Omental fat pad (tissue), 4 donors: ENCODE results near the gene ANKFN1. TPM values are rescaled to one million over a fixed set of nuclear protein-coding genes. Genes with fewer than 3 reads are reported as not detected.

Source experiments
- ATAC-seq: fragments of 150-250 bp; one replicate; pipeline ENCODE4 v1.9.1; 2016; ENCODE audit warnings: mild to moderate bottlenecking, moderate library complexity; ENCODE audit not compliant: low FRiP score
- DNase-seq: peaks from one replicate; pipeline ENCODE4 v3.0.0-alpha.2; 2019; ENCODE audit warnings: low spot score
- total RNA-seq, 4 donors: library from RNA; depleted of rRNA; stranded (reverse); fragments of >200 nt; gene quantifications; one replicate each; pipeline ENCODE4 v1.1.0, GENCODE V29; 2016
- TF ChIP-seq, protein P1 (sequence below), 3 donors: fragments of 450-650 bp; IDR thresholded peaks; one replicate each; pipeline ENCODE4 v1.5.1; 2016 to 2017; ENCODE audit warnings: antibody characterized with exemption in 3 of 3, mild to moderate bottlenecking in 3 of 3, moderate library complexity in 2 of 3

Gene ANKFN1
- total RNA-seq, 4 donors from 2014 or later: 1.7 to 3.0 (median 2.2) TPM

- DNase-seq (no peak), ATAC-seq (no peak)
- TF ChIP-seq, protein P1, sequence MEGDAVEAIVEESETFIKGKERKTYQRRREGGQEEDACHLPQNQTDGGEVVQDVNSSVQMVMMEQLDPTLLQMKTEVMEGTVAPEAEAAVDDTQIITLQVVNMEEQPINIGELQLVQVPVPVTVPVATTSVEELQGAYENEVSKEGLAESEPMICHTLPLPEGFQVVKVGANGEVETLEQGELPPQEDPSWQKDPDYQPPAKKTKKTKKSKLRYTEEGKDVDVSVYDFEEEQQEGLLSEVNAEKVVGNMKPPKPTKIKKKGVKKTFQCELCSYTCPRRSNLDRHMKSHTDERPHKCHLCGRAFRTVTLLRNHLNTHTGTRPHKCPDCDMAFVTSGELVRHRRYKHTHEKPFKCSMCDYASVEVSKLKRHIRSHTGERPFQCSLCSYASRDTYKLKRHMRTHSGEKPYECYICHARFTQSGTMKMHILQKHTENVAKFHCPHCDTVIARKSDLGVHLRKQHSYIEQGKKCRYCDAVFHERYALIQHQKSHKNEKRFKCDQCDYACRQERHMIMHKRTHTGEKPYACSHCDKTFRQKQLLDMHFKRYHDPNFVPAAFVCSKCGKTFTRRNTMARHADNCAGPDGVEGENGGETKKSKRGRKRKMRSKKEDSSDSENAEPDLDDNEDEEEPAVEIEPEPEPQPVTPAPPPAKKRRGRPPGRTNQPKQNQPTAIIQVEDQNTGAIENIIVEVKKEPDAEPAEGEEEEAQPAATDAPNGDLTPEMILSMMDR (IDR thresholded peaks at IDR 0.05): no peak
These were observed 91.1 kb downstream of the ANKFN1 start for GRCh38 chr17:56244268-56244890.

DNA sequence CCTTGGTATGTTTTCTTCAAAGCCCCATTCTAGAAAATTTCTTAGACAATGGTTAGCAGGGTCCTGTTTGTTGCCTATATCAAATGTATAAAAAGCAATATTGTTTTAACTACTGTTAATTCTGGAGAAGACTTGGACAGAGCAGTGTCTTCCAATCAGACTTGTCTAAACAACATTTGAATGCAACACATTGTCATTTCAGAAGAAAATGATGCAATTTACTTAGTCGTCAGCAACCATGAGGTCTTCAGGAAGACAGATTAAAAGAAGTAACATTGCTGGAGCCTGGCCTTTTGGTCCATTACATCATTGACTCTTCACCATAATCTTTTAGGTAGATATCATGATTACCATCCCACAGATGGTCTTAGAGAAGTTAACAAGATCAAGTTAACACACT is 94.5 kb downstream of the ANKFN1 start:
- DNase-seq (no peak), ATAC-seq (no peak)
- TF ChIP-seq, protein P1 (IDR thresholded peaks at IDR 0.05): no peak

DNA sequence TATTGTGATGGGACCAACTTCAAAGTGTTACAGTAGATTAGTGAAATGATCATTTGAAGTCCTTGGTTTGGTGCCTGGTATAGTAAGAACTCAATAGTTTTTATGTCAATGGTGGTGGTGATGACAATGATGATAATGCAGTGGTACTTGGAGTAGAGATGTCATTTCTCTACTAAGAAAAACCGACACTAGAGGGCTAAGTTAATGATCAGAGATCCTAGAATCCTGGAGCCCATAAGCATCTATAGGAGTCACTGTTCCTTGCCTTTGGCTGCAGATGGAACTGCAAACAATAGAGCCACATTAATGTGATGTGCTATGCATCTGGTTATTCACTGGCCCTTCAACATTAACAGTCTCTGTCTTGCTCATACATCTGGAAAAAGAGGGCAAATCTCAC is 103.8 kb downstream of the ANKFN1 start:
- TF ChIP-seq, protein P1 (IDR thresholded peaks at IDR 0.05): no peak
- no peak for ATAC-seq

GRCh38 chr17:56260376-56261002 is 107.2 kb downstream of the ANKFN1 start:
- TF ChIP-seq, protein P1 (IDR thresholded peaks at IDR 0.05): no peak
- ATAC-seq: no peak

More for the DNA sequence above, 103.8 kb downstream of the ANKFN1 start:
- DNase-seq: no peak

GRCh38 chr17:56262803-56263202 is 109.5 kb downstream of the ANKFN1 start:
- ATAC-seq: no peak
- no peak for DNase-seq
- TF ChIP-seq, protein P1 (IDR thresholded peaks at IDR 0.05): no peak

More at GRCh38 chr17:56260376-56261002, 107.2 kb downstream of the ANKFN1 start:
- DNase-seq: no peak

GRCh38 chr17:56269556-56270389 is 116.5 kb downstream of the ANKFN1 start:
- DNase-seq (no peak), ATAC-seq (no peak)
- TF ChIP-seq, protein P1 (IDR thresholded peaks at IDR 0.05): no peak
